K562 (cell line): ENCODE measurements around the gene LDLRAD1.

ENCODE experiments used
- HCFC1 ChIP-seq: IDR thresholded peaks from 2 replicates; pipeline ENCODE4 v1.6.1; 2012; ENCODE audit warnings: low read depth, low read length, improper control_type of control experiment
- SP1 ChIP-seq: sonication (generic); formaldehyde crosslinking; IDR thresholded peaks from 2 replicates; pipeline ENCODE4 v1.8.1; 2022; ENCODE audit warnings: mild to moderate bottlenecking, missing genetic modification reagents
- TF ChIP-seq, protein P1 (sequence below), 3 experiments: IDR thresholded peaks in 2 of 3; conservative IDR thresholded peaks in 1 of 3; 2 replicates each; pipeline ENCODE4 v1.5.1; 2011 to 2012; ENCODE audit warnings: low read length in 3 of 3, mild to moderate bottlenecking in 3 of 3, control low read depth in 2 of 3, improper control_type of control experiment in 1 of 3, inconsistent platforms in 1 of 3, low read depth in 1 of 3, mixed read lengths in 1 of 3, moderate library complexity in 1 of 3; ENCODE audit not compliant: insufficient read depth in 2 of 3

DNA sequence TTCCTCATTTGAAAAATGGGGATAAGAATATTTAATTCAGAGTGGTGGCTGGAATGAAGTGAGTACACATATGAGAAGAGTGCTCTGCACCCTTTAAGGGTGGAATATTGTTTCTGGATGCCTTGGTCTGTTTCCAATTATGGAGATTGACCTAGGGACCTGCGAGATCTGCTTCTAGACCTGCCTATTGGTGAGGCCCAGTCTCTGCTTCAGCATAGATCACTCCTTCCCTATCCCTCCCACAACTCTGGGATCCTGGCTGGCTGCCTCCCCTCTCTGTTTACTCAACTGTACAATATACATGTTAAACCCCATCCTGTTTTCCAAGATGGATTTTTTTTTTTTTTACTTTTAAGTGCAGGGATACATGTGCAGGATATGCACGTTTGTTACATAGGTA, 6.4 kb upstream of the LDLRAD1 start:
- TF ChIP-seq HCFC1 = no peak
- no peak for TF ChIP-seq SP1 (CRISPR knock-in tag)
- TF ChIP-seq, protein P1, sequence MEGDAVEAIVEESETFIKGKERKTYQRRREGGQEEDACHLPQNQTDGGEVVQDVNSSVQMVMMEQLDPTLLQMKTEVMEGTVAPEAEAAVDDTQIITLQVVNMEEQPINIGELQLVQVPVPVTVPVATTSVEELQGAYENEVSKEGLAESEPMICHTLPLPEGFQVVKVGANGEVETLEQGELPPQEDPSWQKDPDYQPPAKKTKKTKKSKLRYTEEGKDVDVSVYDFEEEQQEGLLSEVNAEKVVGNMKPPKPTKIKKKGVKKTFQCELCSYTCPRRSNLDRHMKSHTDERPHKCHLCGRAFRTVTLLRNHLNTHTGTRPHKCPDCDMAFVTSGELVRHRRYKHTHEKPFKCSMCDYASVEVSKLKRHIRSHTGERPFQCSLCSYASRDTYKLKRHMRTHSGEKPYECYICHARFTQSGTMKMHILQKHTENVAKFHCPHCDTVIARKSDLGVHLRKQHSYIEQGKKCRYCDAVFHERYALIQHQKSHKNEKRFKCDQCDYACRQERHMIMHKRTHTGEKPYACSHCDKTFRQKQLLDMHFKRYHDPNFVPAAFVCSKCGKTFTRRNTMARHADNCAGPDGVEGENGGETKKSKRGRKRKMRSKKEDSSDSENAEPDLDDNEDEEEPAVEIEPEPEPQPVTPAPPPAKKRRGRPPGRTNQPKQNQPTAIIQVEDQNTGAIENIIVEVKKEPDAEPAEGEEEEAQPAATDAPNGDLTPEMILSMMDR (IDR thresholded peaks at IDR 0.05 in 2 of 3, conservative IDR thresholded peaks at IDR 0.05 in 1 of 3; ENCODE audit: insufficient read depth in 2 of 3, low read depth in 1 of 3, low read length in 3 of 3) = no peak
